ENCODE measurements around the gene UBE2E3.

DNA sequence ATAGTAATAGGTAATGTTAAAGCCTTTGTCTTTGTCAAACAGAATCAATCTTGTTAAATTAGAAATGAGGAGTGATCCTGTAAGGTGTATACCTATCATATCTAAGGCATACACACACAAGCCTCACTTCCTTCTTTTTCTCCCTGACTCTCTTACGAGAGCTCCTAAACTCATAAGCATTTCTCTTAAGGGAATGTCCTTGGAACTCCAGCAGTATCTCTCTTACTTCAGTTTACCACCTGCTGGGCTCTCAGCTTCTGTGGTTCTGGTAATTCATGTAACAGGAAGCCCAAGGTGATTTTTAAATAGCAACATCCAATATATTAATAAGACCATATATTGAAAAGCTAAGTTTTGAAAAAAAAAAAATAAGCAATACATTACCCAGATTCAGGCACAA is 85.9 kb downstream of the UBE2E3 start:
- TF ChIP-seq, protein P1, sequence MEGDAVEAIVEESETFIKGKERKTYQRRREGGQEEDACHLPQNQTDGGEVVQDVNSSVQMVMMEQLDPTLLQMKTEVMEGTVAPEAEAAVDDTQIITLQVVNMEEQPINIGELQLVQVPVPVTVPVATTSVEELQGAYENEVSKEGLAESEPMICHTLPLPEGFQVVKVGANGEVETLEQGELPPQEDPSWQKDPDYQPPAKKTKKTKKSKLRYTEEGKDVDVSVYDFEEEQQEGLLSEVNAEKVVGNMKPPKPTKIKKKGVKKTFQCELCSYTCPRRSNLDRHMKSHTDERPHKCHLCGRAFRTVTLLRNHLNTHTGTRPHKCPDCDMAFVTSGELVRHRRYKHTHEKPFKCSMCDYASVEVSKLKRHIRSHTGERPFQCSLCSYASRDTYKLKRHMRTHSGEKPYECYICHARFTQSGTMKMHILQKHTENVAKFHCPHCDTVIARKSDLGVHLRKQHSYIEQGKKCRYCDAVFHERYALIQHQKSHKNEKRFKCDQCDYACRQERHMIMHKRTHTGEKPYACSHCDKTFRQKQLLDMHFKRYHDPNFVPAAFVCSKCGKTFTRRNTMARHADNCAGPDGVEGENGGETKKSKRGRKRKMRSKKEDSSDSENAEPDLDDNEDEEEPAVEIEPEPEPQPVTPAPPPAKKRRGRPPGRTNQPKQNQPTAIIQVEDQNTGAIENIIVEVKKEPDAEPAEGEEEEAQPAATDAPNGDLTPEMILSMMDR (IDR thresholded peaks at IDR 0.05), result no peak
- no peak for TF ChIP-seq EZH2 (IDR thresholded peaks at IDR 0.05)
